GM23338 (cell line): ENCODE results near the gene TBL3. TPM values are rescaled to one million over a fixed set of nuclear protein-coding genes. Genes with fewer than 3 reads are reported as not detected.
A peak's percentile ranks its signal among the peaks of the same experiment; 100 is the strongest.

Experiments used
- ATAC-seq: fragments of 200-7000 bp; cut with Tn5 transposase; 3 replicates; pipeline ENCODE4 v1.9.1; 2020
- DNase-seq: peaks from one replicate; pipeline ENCODE4 v3.0.0-alpha.2; 2015; ENCODE audit warnings: low spot score
- H2AFZ ChIP-seq: fragments of 200-600 bp; sonication (generic); 2 replicates; pipeline ENCODE4 v1.8.0; 2016; ENCODE audit warnings: antibody characterized with exemption, mild to moderate bottlenecking, moderate library complexity
- H3F3A ChIP-seq: fragments of 200-600 bp; sonication (generic); replicated peaks from 2 replicates; pipeline ENCODE4 v1.8.0; 2017; ENCODE audit warnings: antibody characterized with exemption, mixed run types, low read depth
- H3K27ac ChIP-seq: fragments of 200-600 bp; sonication (generic); 2 replicates; pipeline ENCODE4 v1.6.1; 2016; ENCODE audit warnings: low read depth
- H3K27me3 ChIP-seq: fragments of 200-600 bp; sonication (generic); 2 replicates; pipeline ENCODE4 v1.8.0; 2016; ENCODE audit warnings: mild to moderate bottlenecking, mixed run types, moderate library complexity; ENCODE audit not compliant: insufficient read depth
- H3K36me3 ChIP-seq: fragments of 200-600 bp; sonication (generic); 2 replicates; pipeline ENCODE4 v1.8.0; 2016; ENCODE audit warnings: mild to moderate bottlenecking; ENCODE audit not compliant: insufficient read depth
- H3K4me1 ChIP-seq: fragments of 200-600 bp; sonication (generic); 2 replicates; pipeline ENCODE4 v1.8.0; 2016; ENCODE audit warnings: mild to moderate bottlenecking, moderate library complexity; ENCODE audit not compliant: insufficient read depth
- H3K4me2 ChIP-seq: fragments of 200-600 bp; sonication (generic); 2 replicates; pipeline ENCODE4 v1.7.1; 2017; ENCODE audit warnings: mixed run types
- H3K4me3 ChIP-seq: fragments of 200-600 bp; sonication (generic); 2 replicates; pipeline ENCODE4 v1.6.1; 2016; ENCODE audit warnings: mixed run types
- H3K79me2 ChIP-seq: fragments of 200-600 bp; sonication (generic); replicated peaks from 2 replicates; pipeline ENCODE4 v1.8.0; 2017; ENCODE audit warnings: mild to moderate bottlenecking; ENCODE audit not compliant: insufficient read depth
- H3K9me2 ChIP-seq: fragments of 200-600 bp; sonication (generic); 2 replicates; pipeline ENCODE4 v1.8.0; 2017; ENCODE audit not compliant: insufficient read depth
- H4K20me1 ChIP-seq: fragments of 200-600 bp; sonication (generic); replicated peaks from 2 replicates; pipeline ENCODE4 v1.8.0; 2017; ENCODE audit warnings: mild to moderate bottlenecking; ENCODE audit not compliant: insufficient read depth
- H3K27ac Mint-ChIP-seq: 2 replicates; pipeline ENCODE4 v1.8.0; 2020; ENCODE audit warnings: inconsistent platforms, mild to moderate bottlenecking, moderate library complexity, mixed read lengths
- H3K27me3 Mint-ChIP-seq: 3 replicates; pipeline ENCODE4 v1.8.0; 2022; ENCODE audit warnings: low read depth, mild to moderate bottlenecking, moderate library complexity, mixed read lengths, inconsistent platforms; ENCODE audit not compliant: insufficient read depth, poor library complexity
- H3K36me3 Mint-ChIP-seq: 3 replicates; pipeline ENCODE4 v1.8.0; 2021; ENCODE audit warnings: low read depth, mild to moderate bottlenecking, inconsistent platforms, moderate library complexity, mixed read lengths
- H3K4me1 Mint-ChIP-seq: 3 replicates; pipeline ENCODE4 v1.8.0; 2020; ENCODE audit warnings: mild to moderate bottlenecking, inconsistent platforms, mixed read lengths
- H3K4me3 Mint-ChIP-seq: 3 replicates; pipeline ENCODE4 v1.8.0; 2021; ENCODE audit warnings: moderate library complexity, mild to moderate bottlenecking, inconsistent platforms, mixed read lengths
- H3K9me3 Mint-ChIP-seq: 3 replicates; pipeline ENCODE4 v1.8.0; 2020; ENCODE audit warnings: moderate library complexity, mild to moderate bottlenecking, inconsistent platforms, mixed read lengths
- CREB1 ChIP-seq: fragments of 250-450 bp; sonication (Bioruptor Pico); IDR thresholded peaks from 2 replicates; pipeline ENCODE4 v1.5.0; 2020; ENCODE audit warnings: low read depth, mild to moderate bottlenecking, moderate library complexity
- CTCF ChIP-seq, 2 experiments: fragments of 200-600 bp in 1 of 2; sonication (generic) in 1 of 2; conservative IDR thresholded peaks; 2 replicates each; pipeline versions ENCODE4 v1.5.1 to v1.6.1; 2016 to 2017; ENCODE audit warnings: antibody characterized with exemption in 2 of 2, low read depth in 2 of 2, mild to moderate bottlenecking in 2 of 2, moderate library complexity in 1 of 2
- ETS1 ChIP-seq: IDR thresholded peaks from 2 replicates; pipeline ENCODE4 v1.6.1; 2016; ENCODE audit warnings: antibody characterized with exemption
- EZH2 ChIP-seq: fragments of 200-600 bp; sonication (generic); IDR thresholded peaks from one replicate; pipeline ENCODE4 v1.8.0; 2017; ENCODE audit warnings: antibody characterized with exemption, mild to moderate bottlenecking, low read depth; ENCODE audit not compliant: unreplicated experiment
- EZH2phosphoT487 ChIP-seq: fragments of 200-600 bp; sonication (generic); IDR thresholded peaks from one replicate; pipeline ENCODE4 v1.8.1; 2018; ENCODE audit warnings: antibody characterized with exemption; ENCODE audit not compliant: unreplicated experiment
- JUNB ChIP-seq: IDR thresholded peaks from one replicate; pipeline ENCODE4 v1.6.1; 2016; ENCODE audit warnings: antibody characterized with exemption; ENCODE audit not compliant: unreplicated experiment
- NANOG ChIP-seq: IDR thresholded peaks from 2 replicates; pipeline ENCODE4 v1.6.1; 2016; ENCODE audit warnings: antibody characterized with exemption, borderline replicate concordance
- POLR2AphosphoS5 ChIP-seq: IDR thresholded peaks from 2 replicates; pipeline ENCODE4 v1.6.1; 2016; ENCODE audit warnings: antibody characterized with exemption, low read depth
- REST ChIP-seq: IDR thresholded peaks from one replicate; pipeline ENCODE4 v1.6.1; 2018; ENCODE audit warnings: antibody characterized with exemption; ENCODE audit not compliant: unreplicated experiment
- STAT1 ChIP-seq: IDR thresholded peaks from one replicate; pipeline ENCODE4 v1.6.1; 2016; ENCODE audit warnings: antibody characterized with exemption; ENCODE audit not compliant: unreplicated experiment
- ZNF114 ChIP-seq: fragments of 250-450 bp; sonication (Bioruptor Pico); IDR thresholded peaks from 2 replicates; pipeline ENCODE4 v1.5.0; 2020; ENCODE audit warnings: mild to moderate bottlenecking, moderate library complexity
- ZNF331 ChIP-seq: fragments of 250-450 bp; sonication (Bioruptor Pico); IDR thresholded peaks from 2 replicates; pipeline ENCODE4 v1.5.0; 2020; ENCODE audit warnings: low read depth, mild to moderate bottlenecking, moderate library complexity
- ZNF462 ChIP-seq: fragments of 250-450 bp; sonication (Bioruptor Pico); IDR thresholded peaks from 2 replicates; pipeline ENCODE4 v1.5.0; 2020; ENCODE audit warnings: mild to moderate bottlenecking, moderate library complexity
- polyA plus RNA-seq: library from polyadenylated mRNA; unstranded; fragments of >200 nt; fragmentation: Nextera tagmentation; extraction: Ambion mirVana; gene quantifications from 2 replicates; pipeline ENCODE4 v1.2.1, GENCODE V29; 2016
- total RNA-seq: library from RNA; depleted of rRNA; stranded (reverse); fragments of >200 nt; shearing (Covaris generic); gene quantifications from 2 replicates; pipeline ENCODE4 v1.2.3, GENCODE V29; 2014

Gene TBL3
- total and polyA plus RNA-seq, 2 experiments from 2014 or later = 67.0 to 157 TPM

- H3K4me3 ChIP-seq = no peak overlapping the region
- Mint-ChIP-seq H3K4me3 (no peak overlapping the region), H3K9me3 (no peaks in the 10 kb centered on the region), H3K27me3 (peaks cover 13% of the 10 kb centered on the region), H3K4me1 (peaks cover 32% of the 10 kb centered on the region), H3K36me3 (peaks cover 29% of the 10 kb centered on the region), H3K27ac (no peak overlapping the region)
- DNase-seq (no peak), ATAC-seq (no peak)
- no peaks in the 10 kb centered on the region for H3K27me3 ChIP-seq
- H3F3A ChIP-seq = peaks cover 28% of the 10 kb centered on the region; the same call in 1 of the 2 replicates
- H3K79me2 ChIP-seq = peaks cover 42% of the 10 kb centered on the region
- H3K27ac ChIP-seq = no peak overlapping the region
- H2AFZ ChIP-seq = no peak overlapping the region
- no peaks in the 10 kb centered on the region for H3K9me2 ChIP-seq
- no peak for TF ChIP-seq JUNB
- no peak for TF ChIP-seq EZH2
- TF ChIP-seq ETS1 = no peak
- TF ChIP-seq ZNF331 = no peak
- no peak for TF ChIP-seq STAT1
- TF ChIP-seq CTCF (conservative IDR thresholded peaks at IDR 0.05; ENCODE audit: low read depth in 2 of 2) = no peak
- TF ChIP-seq CREB1 (CRISPR knock-in tag) = no peak
- no peak for TF ChIP-seq ZNF114 (CRISPR knock-in tag)
- TF ChIP-seq POLR2AphosphoS5 = no peak
- no peak for TF ChIP-seq ZNF462 (CRISPR knock-in tag)
- TF ChIP-seq EZH2phosphoT487 = no peak
- TF ChIP-seq REST = no peak
- TF ChIP-seq NANOG = no peak
- peaks cover 38% of the 10 kb centered on the region for H4K20me1 ChIP-seq
- peaks cover 18% of the 10 kb centered on the region for H3K4me1 ChIP-seq
- 0 out of 2 replicates have a peak overlapping the region, but pooled peaks have one; percentile 69 for H3K4me2 ChIP-seq
- no peaks in the 10 kb centered on the region for H3K36me3 ChIP-seq
Observed at GRCh38 chr16:2004795-2005517, 33.1 kb downstream of the TBL3 start.
